HG02884 (cell line): ENCODE results near the gene FBXW4.

Experiments used
- ATAC-seq: cut with Tn5 transposase; IDR thresholded peaks from one replicate; pipeline ENCODE4 v1.9.1; 2021; ENCODE audit warnings: mild to moderate bottlenecking, moderate library complexity; ENCODE audit not compliant: unreplicated experiment

FBXW4 gene

DNA sequence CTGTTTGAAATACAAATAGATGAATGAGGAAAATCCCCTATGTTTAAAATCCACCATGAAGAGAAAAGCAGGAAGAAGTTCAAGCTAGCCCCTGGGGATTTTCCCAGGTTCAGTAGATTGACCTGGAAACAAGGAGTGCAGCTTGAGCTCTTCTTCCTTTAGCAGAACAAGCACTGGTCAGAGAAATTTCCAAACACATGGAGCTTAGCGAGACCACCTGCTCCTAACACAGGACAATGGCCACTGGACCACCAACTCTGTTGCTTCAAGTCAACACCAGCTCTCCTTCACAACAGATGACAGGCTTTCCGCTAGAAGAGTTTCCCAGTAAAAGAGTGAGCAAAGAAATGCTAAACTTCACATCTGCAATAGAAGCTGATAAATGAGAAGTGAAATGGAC lies 9.4 kb upstream of the FBXW4 start:
- ATAC-seq, result no peak

DNA sequence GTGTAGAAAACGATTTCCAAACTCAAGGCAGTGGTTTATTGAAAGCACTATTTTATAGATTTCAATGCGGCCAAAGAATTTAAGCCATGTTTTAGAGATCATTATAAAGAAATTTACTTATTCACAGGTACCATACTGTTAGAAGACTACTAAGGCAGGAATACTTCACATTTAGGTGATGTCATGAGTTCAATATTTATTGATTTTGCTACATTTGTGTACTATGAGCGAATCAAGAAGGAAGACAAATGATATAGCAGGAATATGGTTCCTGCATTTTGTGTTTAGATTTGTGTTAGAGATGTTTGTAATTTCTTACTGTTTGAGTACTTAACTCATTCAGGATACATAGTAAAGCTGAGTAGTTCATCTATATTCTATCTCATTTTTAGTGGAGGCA lies 1.7 kb upstream of the FBXW4 start:
- ATAC-seq, result no peak

DNA sequence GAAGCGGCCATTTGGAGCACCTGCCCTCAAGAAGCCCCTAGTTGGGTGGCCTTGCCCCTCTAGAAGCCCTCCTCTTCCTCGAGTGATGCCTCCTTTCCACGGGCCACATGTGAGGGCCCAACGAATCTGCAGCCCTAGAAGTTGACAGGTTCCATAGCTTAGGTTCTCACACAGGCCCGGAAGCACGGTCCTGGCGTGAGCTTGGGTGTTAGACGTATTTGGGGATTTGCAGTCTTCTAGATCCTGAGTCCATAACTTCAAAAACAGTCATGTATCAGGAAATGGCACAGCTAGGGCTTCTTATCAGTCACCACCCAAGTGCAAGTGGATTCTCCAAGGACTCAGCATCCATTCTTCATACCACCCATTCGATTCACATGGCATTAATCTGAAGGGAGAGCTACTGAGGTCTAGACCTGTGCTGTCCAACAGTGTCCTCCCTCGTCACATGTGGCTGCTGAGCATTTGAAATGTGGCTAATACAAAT lies 477 bp upstream of the FBXW4 start:
- ATAC-seq, result no peak

DNA sequence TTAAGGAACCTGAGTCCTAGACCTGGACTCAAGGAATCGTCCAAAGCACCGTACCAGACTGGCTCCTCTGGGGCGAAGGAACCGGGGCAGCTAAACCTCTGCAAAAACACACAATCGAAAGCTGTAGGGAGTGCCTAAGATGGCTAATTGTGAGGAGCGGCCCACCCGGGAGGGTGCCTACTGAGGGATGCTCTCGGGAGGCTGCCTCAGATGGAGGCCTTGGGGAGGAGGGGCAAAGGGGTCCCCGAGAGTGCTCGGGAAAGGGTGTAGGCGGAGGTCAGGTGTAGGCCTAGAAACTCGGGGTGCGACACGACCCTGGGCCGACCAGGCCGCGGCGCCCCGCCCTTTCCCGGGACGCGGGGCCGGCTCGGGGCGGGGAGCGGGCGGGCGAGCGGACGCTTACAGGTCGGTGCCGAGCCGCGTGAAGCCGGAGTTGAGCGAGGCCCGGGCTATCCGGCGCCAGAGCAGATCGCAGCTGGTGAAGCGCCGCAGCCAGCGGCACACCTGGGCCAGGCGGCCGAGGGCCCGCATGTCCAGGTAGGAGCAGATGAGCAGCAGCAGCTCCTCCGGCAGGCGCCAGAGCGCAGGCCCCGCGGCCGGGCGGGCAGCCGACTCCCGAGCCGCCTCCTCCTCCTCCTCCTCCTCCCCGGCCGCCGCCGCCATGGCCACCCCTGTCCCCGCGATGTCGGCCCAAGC lies 844 bp downstream of the FBXW4 start:
- peak; percentile 49 for ATAC-seq

DNA sequence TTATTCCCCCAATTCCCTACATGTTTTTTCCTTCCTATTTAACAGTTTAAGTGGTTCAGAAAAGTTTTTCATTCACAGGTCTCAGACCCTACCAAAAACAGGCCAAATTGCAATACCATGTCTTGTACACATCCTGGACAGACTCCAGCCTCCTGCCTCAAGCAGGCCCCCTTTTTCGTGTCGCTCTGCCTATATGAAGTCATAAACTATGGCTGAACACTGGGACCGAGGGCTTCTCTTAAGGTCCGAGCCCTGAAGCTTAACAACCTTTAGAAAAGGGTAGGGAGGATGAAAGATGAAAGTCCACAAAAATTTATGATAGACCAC lies 1.4 kb downstream of the FBXW4 start:
- peak; percentile 21 for ATAC-seq

- no peak for ATAC-seq
Measured at GRCh38 chr10:101691081-101691480, 3.9 kb downstream of the FBXW4 start.

GRCh38 chr10:101690461-101690860 lies 4.5 kb downstream of the FBXW4 start:
- no peak for ATAC-seq

DNA sequence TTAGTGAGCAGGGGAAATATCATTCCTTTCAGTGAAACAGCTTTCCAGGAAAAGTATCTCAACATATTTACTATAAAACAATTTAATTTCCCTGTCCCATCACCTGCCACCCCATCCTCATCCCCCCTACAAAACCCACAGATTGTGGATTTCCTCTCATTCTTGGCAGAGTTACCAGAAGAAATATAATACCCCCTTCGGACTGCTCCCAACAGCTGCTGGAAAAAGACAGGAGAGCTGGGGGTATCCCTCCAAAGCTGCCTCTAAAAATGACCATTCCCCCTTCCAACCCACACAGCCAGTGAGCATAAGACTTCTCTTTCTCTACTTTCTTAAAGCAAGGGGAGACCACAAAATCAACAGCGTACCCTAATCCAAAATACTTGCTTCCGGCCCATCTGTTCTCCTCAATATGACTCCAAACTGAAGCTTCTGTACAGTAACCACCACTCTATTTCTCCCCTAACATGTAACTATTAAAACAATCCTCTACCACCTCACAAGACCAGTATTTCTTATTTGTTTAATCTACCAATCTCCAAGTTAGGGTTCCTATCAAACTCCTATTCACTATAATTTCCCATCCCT lies 7.8 kb downstream of the FBXW4 start:
- no peak for ATAC-seq

DNA sequence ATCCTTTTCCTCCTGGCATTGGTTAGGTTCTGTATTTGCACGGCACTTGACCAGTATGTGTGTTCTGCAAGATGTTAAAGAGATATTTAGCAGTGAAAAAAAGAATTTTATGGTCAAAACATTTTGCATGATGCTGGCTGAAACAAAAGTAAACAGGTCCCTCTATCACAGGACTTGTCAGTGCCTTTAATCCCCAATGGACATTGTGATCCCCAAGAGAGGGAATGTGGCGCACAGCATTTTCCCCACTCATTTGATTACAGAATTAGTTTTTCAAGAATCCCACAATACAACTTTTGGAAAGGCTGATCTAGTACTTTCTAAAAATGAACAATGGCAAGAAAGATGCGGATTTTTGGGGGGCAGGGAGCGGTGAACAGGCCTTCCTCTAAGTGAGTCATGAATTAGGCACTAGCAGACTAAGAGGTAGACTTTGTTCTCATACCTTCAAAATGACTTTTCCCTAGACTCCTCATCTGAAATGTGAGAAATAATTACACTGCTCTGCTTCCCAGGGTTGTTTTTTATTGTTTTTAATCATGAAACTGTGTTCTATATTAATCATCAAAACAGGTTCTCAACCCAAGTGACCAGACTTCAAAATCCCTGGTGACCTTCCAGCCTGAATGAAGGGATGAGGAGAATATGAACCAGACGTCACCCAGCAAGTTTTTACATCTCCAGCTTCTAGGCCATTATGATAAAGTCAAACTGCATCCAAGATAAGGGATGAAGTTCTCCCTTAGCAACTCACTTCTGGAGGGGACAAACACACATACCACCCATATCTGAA lies 8.6 kb downstream of the FBXW4 start:
- ATAC-seq, result no peak

- no peak for ATAC-seq
Measured at GRCh38 chr10:101684782-101685181, 10.2 kb downstream of the FBXW4 start.

GRCh38 chr10:101683276-101683675 lies 11.7 kb downstream of the FBXW4 start:
- ATAC-seq, result no peak

DNA sequence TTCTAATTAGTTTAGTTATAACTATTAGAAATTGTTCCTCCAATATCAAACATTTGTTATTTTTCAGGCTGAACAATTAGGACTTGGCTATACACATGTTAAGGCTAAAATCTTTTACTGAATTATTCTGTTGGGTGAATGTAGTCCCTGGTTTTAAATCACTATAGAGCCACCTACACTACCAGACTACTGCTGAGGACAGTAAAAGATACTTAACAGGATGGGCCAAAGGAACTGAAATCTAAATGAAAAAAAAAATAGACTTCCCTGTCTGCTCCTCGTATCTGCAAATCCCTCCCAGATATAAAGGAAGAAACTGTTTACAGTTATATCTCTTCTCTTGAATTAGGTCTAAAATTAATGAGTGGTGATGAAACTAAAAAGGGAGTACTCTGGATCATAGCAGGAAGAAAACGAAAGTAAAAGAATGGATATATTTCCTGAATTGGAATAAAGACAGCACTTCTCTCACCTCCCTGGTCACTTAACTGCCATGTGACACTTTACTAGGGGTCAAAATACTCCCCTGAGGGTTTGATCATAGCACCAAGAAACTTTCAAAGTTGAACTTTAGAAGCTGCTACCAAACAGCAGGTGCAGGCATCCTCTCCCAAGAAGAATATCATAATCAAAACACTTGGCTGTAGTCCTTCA lies 12.7 kb downstream of the FBXW4 start:
- ATAC-seq, result no peak

DNA sequence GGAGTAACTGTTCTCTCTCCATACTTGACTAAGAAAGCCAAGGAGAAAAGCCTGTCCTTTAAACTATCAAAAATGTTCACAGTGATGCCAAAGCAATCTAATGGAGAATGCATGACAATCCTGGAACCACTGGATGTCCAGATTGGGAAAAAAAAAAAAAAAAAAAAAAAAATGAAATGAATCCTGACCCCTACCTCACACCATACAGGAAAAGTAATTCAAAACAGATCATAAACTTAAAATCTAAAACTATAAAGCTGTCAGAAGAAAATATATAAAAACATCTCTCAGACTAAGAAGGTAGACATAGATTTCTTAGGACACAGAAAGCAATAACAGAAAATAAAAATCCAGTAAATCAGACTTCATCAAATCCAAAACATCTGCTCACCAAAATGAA lies 18.4 kb downstream of the FBXW4 start:
- no peak for ATAC-seq

- ATAC-seq, result no peak
Measured at GRCh38 chr10:101675115-101675514, 19.9 kb downstream of the FBXW4 start.

GRCh38 chr10:101672536-101672935 lies 22.4 kb downstream of the FBXW4 start:
- ATAC-seq, result no peak

DNA sequence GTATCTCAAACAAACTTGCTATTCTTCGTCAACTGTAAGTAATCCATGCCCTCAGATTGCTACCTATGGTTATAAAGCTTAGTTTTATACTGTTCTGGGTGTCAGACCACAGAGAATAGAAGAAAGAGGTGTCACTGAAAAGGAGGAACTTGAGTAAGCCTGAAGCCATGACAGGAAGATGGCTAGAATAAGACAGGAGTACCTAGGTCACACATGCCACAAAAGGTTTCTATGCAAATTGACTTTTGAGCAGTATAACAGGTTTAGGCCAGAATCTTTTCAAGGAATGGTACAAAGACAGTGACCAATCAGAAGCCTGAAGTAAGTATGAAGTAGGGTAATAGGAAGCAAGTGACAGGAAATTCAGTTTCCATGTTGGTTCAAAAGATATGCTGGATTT lies 23.5 kb downstream of the FBXW4 start:
- no peak for ATAC-seq

GRCh38 chr10:101670635-101671034 lies 24.3 kb downstream of the FBXW4 start:
- no peak for ATAC-seq

DNA sequence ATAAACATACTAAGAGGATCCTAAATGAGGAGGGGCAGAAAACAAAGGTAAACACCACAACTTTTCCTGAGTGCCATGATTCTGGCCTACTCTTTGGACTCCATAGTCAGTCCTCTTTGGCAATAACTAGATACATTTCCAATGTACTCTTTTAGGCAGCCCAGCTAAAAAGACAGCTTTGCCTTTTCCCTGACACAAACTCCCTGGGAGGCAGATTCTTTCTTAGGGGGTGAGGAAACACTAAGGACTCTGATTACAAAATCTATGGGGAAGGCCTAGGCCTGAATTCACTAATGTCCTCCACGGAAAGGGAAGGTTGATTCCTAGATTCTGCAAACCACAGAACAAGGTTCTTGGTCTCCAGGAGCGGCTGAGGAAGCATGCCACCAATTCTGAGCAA lies 25.8 kb downstream of the FBXW4 start:
- no peak for ATAC-seq

GRCh38 chr10:101668566-101668965 lies 26.4 kb downstream of the FBXW4 start:
- ATAC-seq, result no peak

DNA sequence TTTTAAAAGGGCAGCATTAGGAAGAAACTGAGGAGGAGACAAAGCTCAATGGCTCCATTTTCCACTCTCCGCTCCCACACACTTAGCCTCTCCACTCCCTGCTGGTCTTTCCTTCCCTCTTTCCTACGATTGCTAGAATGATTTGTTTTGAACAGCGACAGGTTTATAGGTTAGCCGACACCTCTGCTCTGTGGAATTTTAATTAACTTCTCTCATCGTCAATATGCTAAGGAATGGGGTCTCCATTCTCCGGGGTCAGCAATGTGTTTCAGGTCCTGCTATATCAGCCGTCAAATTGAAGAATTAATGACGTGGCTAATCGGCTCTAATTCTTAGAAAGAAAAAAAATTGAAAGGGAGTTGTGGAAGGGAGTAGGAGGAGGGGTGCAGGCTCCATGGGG lies 28.9 kb downstream of the FBXW4 start:
- ATAC-seq, result no peak

- no peak for ATAC-seq
Measured at GRCh38 chr10:101663097-101663496, 31.9 kb downstream of the FBXW4 start.

DNA sequence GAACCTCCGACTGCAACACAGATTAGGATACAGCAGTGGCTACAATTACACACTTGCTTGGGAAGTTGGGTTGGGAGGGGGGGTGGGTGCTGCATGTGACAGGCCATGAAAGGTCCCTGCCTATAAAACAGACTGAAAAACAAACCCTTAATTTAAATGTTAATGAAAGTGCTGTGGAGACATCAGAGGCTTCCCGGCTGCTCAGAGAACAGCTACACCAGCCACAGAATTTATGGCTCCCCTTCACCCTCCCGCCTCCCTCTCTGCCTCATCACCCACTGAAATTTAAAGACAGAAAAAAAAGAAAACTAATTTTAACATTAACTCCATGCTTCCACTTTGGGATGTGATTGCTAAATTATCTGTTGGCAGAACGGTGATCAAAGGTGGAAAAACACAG lies 34.7 kb downstream of the FBXW4 start:
- no peak for ATAC-seq
